CD4-positive, alpha-beta memory T cell (primary cell): ENCODE results near the gene MISP. TPM values are rescaled to one million over a fixed set of nuclear protein-coding genes. Genes with fewer than 3 reads are reported as not detected.

ENCODE experiments used
- CTCF ChIA-PET: fragments of 350-600 bp; sonication (Branson Sonifier 250); formaldehyde crosslinking; loops from one replicate; lab custom pipeline; 2021; ENCODE audit warnings: inconsistent platforms; ENCODE audit not compliant: partially characterized antibody; lab: Charles Lee
- POLR2A ChIA-PET: fragments of 350-600 bp; sonication (Branson Sonifier 250); formaldehyde crosslinking; loops from one replicate; lab custom pipeline; 2021; ENCODE audit not compliant: partially characterized antibody; lab: Charles Lee
- DNase-seq, 5 donors: peaks; one replicate each; pipeline versions ENCODE4 v3.0.0 to v3.0.0-alpha.2; 2020 to 2022; ENCODE audit warnings: mixed read lengths in 1 of 5
- H3K27ac ChIP-seq: one replicate; pipeline ENCODE4 v1.7.0; 2013; ENCODE audit warnings: low read depth, low read length
- H3K27me3 ChIP-seq: 2 replicates; pipeline ENCODE4 v1.7.0; 2013; ENCODE audit warnings: mild to moderate bottlenecking, low read length, moderate library complexity; ENCODE audit not compliant: insufficient read depth
- H3K36me3 ChIP-seq: 2 replicates; pipeline ENCODE4 v1.7.0; 2013; ENCODE audit warnings: mild to moderate bottlenecking, low read length, moderate library complexity; ENCODE audit not compliant: insufficient read depth
- H3K4me1 ChIP-seq: 2 replicates; pipeline ENCODE4 v1.7.0; 2013; ENCODE audit warnings: mild to moderate bottlenecking, low read length, moderate library complexity; ENCODE audit not compliant: insufficient read depth
- H3K4me3 ChIP-seq, 2 donors: one replicate each; pipeline ENCODE4 v1.7.0; 2013; ENCODE audit warnings: low read length in 2 of 2, mild to moderate bottlenecking in 1 of 2
- H3K9me3 ChIP-seq, 2 donors: one replicate each; pipeline ENCODE4 v1.7.0; 2013; ENCODE audit warnings: low read length in 2 of 2, control low read depth in 1 of 2; ENCODE audit not compliant: control insufficient read depth in 1 of 2
- H3K27ac Mint-ChIP-seq, 7 donors: one replicate each; pipeline ENCODE4 v1.8.0; 2020 to 2021; ENCODE audit warnings: mixed read lengths in 7 of 7, mild to moderate bottlenecking in 6 of 7, inconsistent platforms in 3 of 7, moderate library complexity in 3 of 7
- H3K27me3 Mint-ChIP-seq, 2 donors: one replicate each; pipeline ENCODE4 v1.8.0; 2020 to 2021; ENCODE audit warnings: mixed read lengths in 2 of 2
- H3K36me3 Mint-ChIP-seq, 2 donors: one replicate each; pipeline ENCODE4 v1.8.0; 2020 to 2021; ENCODE audit warnings: mixed read lengths in 2 of 2, inconsistent platforms in 1 of 2, mild to moderate bottlenecking in 1 of 2
- H3K4me1 Mint-ChIP-seq, 4 donors: one replicate each; pipeline ENCODE4 v1.8.0; 2020 to 2021; ENCODE audit warnings: mixed read lengths in 4 of 4, mild to moderate bottlenecking in 1 of 4
- H3K4me3 Mint-ChIP-seq, 8 donors: one replicate each; pipeline ENCODE4 v1.8.0; 2020 to 2021; ENCODE audit warnings: mixed read lengths in 8 of 8, mild to moderate bottlenecking in 7 of 8, moderate library complexity in 6 of 8, inconsistent platforms in 3 of 8
- H3K9me3 Mint-ChIP-seq, 8 donors: one replicate each; pipeline ENCODE4 v1.8.0; 2020 to 2021; ENCODE audit warnings: mixed read lengths in 8 of 8, mild to moderate bottlenecking in 5 of 8, inconsistent platforms in 3 of 8, moderate library complexity in 1 of 8
- intact Hi-C: fragments of 100-400 bp; cut with micrococcal nuclease; formaldehyde crosslinking; loops from one replicate; pipeline ENCODE4 v1.15.1; 2023
- polyA plus RNA-seq, 2 donors: library from polyadenylated mRNA; unstranded; fragments of 300-500 nt; fragmentation: Illumina TruSeq; gene quantifications; one replicate each; pipeline ENCODE4 v1.2.3, GENCODE V29; 2021
- total RNA-seq, 2 experiments: library from RNA; stranded (reverse); gene quantifications; one replicate each; pipeline ENCODE4 v1.2.3, GENCODE V29; 2021

Gene MISP
- total and polyA plus RNA-seq, 4 experiments from 2014 or later, result not detected

DNA sequence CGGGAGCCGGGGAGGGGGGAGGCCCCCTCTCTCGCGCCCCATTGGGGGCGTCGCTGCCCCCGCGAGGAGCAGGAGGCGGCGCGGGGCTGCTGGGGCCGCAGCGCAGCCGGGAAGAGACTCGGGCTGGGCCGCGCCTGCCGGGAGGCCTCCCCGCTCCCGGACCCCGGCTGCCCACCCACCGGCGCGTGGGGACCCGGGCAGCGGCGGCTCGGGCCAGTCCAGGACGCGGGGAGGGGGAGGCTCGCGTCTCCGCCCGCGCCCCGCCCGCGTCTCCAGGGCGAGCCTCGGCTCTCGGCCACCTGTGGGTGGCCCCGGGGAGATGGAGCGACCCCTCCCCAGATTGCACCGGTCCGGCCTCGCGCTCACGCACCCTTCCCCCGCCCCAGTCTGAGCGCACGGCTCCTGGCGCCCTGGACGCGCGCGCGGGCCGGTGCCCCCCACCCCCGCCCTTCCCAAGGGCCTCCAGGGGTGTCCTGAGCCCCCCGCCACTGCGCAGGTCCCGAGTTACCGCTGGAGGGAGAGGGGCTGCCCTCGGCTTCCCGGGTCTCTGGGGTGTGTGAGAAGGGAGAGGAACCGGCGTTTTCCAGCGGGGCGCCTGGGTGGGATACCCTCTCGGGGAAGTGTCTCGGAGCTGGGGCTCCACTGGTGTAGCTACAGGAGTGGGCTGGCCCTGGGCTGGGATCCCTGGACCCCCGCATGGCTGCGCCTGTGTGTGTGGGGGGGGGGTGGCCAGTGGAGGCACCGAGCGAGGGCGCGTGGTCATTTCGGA is 41.5 kb upstream of the MISP start:
- H3K27me3 ChIP-seq, result no peaks in the 10 kb centered on the region
- peaks cover 0 to under 1% (median 0%) of the 10 kb centered on the region in 4 donors for H3K4me1 Mint-ChIP-seq
- no peaks in the 10 kb centered on the region for H3K9me3 ChIP-seq
- intact Hi-C loops, result no loop called here
- H3K4me3 Mint-ChIP-seq, result no peak overlapping the region
- ChIA-PET CTCF (no interaction called here), POLR2A (no interaction called here)
- H3K4me1 ChIP-seq, result peaks cover 4% of the 10 kb centered on the region
- no peak overlapping the region for H3K4me3 ChIP-seq
- H3K9me3 Mint-ChIP-seq, result peaks cover 0 to 3% (median 0%) of the 10 kb centered on the region in 8 donors
- H3K36me3 Mint-ChIP-seq, result no peaks in the 10 kb centered on the region
- H3K27ac ChIP-seq, result no peak overlapping the region
- H3K27ac Mint-ChIP-seq, result no peak overlapping the region
- no peak for DNase-seq
- no peaks in the 10 kb centered on the region for H3K36me3 ChIP-seq
- H3K27me3 Mint-ChIP-seq, result peaks cover 12 to 20% of the 10 kb centered on the region in 2 donors

DNA sequence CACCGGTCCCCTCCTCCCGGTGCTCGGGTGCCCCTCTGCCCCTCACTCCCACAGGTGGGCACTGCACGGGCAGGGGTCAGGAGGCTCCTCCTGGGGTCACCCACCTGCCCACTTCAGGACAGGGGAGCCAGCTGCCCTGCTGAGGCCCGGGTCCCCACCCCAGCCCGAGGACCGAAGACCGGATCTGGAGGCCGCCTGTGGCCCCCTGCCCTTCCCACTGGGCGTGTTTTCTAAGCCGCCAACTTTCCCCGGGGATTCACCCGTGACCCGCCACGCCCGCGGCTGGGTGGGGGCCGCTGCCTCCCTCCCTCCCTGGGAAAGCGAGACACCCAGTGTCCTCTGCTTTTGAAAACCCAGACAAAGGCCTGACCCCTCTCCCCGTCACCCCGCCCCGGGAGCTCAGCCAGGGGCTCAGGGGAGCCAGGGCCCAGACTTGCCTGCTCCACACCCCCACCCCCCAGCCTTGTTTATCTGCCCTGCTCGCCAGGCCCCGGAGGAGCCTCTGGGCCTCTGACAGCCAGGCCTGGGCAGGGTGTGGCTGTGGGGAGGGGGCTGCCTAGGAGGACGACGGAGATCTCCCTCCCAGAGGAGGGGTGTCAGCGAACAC is 40.8 kb upstream of the MISP start:
- Histone ChIP-seq H3K9me3 (no peaks in the 10 kb centered on the region), H3K27ac (no peak overlapping the region), H3K4me3 (no peak overlapping the region), H3K27me3 (no peaks in the 10 kb centered on the region), H3K4me1 (no peaks in the 10 kb centered on the region), H3K36me3 (no peaks in the 10 kb centered on the region)
- intact Hi-C loops, result no loop called here
- Mint-ChIP-seq H3K4me1 (no peaks in the 10 kb centered on the region), H3K27me3 (peaks cover 12 to 20% of the 10 kb centered on the region in 2 donors), H3K4me3 (no peak overlapping the region), H3K9me3 (peaks cover 0 to 3% (median 0%) of the 10 kb centered on the region in 8 donors), H3K36me3 (no peaks in the 10 kb centered on the region), H3K27ac (no peak overlapping the region)
- DNase-seq, result no peak
- CTCF ChIA-PET, result no interaction called here
- POLR2A ChIA-PET, result no interaction called here

GRCh38 chr19:710767-711166 is 40.1 kb upstream of the MISP start:
- peaks cover 18 to 23% of the 10 kb centered on the region in 2 donors for H3K27me3 Mint-ChIP-seq
- Histone ChIP-seq H3K4me1 (no peaks in the 10 kb centered on the region), H3K9me3 (no peaks in the 10 kb centered on the region), H3K27ac (no peak overlapping the region), H3K36me3 (no peaks in the 10 kb centered on the region), H3K27me3 (no peaks in the 10 kb centered on the region), H3K4me3 (no peak overlapping the region)
- intact Hi-C loops, result no loop called here
- H3K27ac Mint-ChIP-seq, result no peak overlapping the region
- no peaks in the 10 kb centered on the region for H3K36me3 Mint-ChIP-seq
- no peak for DNase-seq
- H3K4me3 Mint-ChIP-seq, result peak overlapping the region in 1 of 8 donors; percentile 39
- H3K4me1 Mint-ChIP-seq, result no peaks in the 10 kb centered on the region
- CTCF ChIA-PET, result no interaction called here
- POLR2A ChIA-PET, result no interaction called here
- peaks cover 0 to 8% (median 6%) of the 10 kb centered on the region in 8 donors for H3K9me3 Mint-ChIP-seq

DNA sequence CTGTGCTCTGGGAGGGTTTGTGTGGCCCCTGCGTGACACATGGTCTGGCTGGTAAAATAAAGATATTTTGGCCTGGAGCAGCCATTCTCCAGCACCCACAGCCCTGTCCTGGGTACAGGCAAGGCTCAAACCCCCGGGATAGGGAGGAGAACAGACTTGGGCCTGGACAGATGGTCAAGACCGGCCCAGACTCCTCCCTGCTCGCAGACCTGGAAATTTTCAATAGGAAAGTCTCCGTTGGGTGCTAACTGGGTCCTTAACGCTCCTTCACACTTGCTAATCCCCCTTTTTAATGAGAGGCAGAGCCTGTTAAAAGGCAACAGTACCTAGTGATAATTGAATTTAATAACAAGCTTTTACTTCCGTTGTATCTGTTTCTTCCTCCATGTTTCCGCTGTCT is 39.7 kb upstream of the MISP start:
- Mint-ChIP-seq H3K4me3 (peak overlapping the region in 2 of 8 donors; percentile 6 to 21), H3K27ac (no peak overlapping the region), H3K4me1 (no peaks in the 10 kb centered on the region), H3K36me3 (no peaks in the 10 kb centered on the region), H3K9me3 (peaks cover 0 to 11% (median 7%) of the 10 kb centered on the region in 8 donors), H3K27me3 (peaks cover 20 to 25% of the 10 kb centered on the region in 2 donors)
- Histone ChIP-seq H3K4me3 (no peak overlapping the region), H3K27me3 (no peaks in the 10 kb centered on the region), H3K27ac (no peak overlapping the region), H3K9me3 (no peaks in the 10 kb centered on the region), H3K4me1 (no peaks in the 10 kb centered on the region), H3K36me3 (no peaks in the 10 kb centered on the region)
- ChIA-PET CTCF (no interaction called here), POLR2A (no interaction called here)
- DNase-seq, result no peak
- intact Hi-C loops, result no loop called here

GRCh38 chr19:715347-715746 is 35.6 kb upstream of the MISP start:
- intact Hi-C loops, result no loop called here
- H3K9me3 Mint-ChIP-seq, result peaks cover 0 to 11% (median 7%) of the 10 kb centered on the region in 8 donors
- no peaks in the 10 kb centered on the region for H3K36me3 Mint-ChIP-seq
- Histone ChIP-seq H3K4me3 (no peak overlapping the region), H3K27ac (no peak overlapping the region), H3K9me3 (no peaks in the 10 kb centered on the region), H3K36me3 (no peaks in the 10 kb centered on the region), H3K27me3 (no peaks in the 10 kb centered on the region), H3K4me1 (no peaks in the 10 kb centered on the region)
- peaks cover 21 to 24% of the 10 kb centered on the region in 2 donors for H3K27me3 Mint-ChIP-seq
- H3K4me3 Mint-ChIP-seq, result no peak overlapping the region
- H3K27ac Mint-ChIP-seq, result peak overlapping the region in 2 of 7 donors; percentile 38 to 53
- CTCF ChIA-PET, result no interaction called here
- H3K4me1 Mint-ChIP-seq, result no peaks in the 10 kb centered on the region
- POLR2A ChIA-PET, result no interaction called here
- DNase-seq, result no peak

DNA sequence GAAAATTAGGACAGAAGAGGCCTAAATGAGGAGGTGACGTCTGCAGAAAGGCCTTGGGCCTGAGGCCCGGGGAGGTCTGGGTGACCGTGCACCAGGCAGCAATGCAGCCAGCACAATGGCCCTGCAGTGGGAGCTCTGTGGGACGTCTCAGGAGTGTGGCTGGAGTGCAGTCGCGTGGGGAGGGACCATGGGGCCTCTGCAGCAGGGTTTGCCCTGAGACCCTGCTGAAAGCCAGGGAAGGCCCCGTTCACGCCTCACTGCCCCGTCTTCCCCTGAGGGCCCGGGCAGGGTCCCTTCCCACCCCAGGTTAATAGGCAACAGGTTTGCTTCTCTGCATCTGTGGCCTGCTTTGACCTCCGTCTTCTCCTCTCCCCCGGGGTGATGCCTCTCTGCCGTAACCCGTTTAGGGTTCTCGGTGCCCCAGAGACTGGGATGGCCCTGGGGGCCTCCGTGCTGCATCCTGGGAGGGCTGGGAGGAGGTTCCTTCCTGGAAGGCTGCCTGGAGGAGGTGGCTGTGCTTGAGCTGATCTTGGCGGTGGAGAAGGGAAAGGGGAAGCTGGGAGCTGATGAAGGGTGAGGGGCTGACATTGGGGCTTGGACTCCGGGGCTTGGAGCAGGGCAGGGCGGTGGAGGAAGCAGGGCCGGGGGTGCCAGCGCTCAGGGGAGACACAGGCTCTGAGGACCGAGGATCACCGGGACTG is 32.5 kb upstream of the MISP start:
- POLR2A ChIA-PET, result no interaction called here
- CTCF ChIA-PET, result interaction anchor here (0.6 kb wide), 1 partner anchor 1009 kb away, joined by 3 read pairs; no protein-coding TSS in a partner anchor

DNA sequence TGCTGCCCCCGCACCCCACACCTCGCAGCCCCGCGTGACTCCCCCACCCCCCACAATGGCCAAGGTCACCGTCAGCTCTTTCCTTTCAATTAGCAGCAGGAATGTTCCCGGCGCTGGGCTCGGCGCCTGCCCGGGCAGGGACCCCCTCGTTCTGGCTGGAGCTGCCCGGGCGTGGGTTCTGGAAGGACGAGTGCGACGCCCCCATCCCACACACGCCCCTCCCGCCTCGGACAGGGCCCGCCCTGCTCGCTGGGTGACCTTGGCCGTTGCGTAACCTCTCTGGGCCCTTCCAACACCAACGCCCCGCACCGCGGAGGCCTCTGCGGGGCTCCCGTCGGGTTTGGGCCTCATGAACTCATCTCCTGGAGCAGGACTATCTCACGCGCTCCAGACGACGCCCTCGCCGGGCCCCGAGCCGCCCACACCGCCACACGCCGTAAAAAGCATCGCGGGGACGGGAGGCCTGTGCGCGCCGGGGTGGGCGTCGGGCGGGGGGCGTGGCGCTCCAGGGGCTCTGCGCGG is 31.9 kb upstream of the MISP start:
- Mint-ChIP-seq H3K27ac (no peak overlapping the region), H3K9me3 (peaks cover 0 to 11% (median 7%) of the 10 kb centered on the region in 8 donors), H3K4me3 (no peak overlapping the region), H3K36me3 (no peaks in the 10 kb centered on the region), H3K4me1 (no peaks in the 10 kb centered on the region), H3K27me3 (peaks cover 17 to 23% of the 10 kb centered on the region in 2 donors)
- intact Hi-C loops, result no loop called here
- H3K9me3 ChIP-seq, result no peaks in the 10 kb centered on the region
- H3K27ac ChIP-seq, result no peak overlapping the region
- no peak for DNase-seq
- no peaks in the 10 kb centered on the region for H3K27me3 ChIP-seq
- POLR2A ChIA-PET, result no interaction called here
- H3K4me3 ChIP-seq, result no peak overlapping the region
- CTCF ChIA-PET, result no interaction called here
- H3K4me1 ChIP-seq, result no peaks in the 10 kb centered on the region
- H3K36me3 ChIP-seq, result no peaks in the 10 kb centered on the region

More for the DNA sequence above, 32.5 kb upstream of the MISP start:
- Histone ChIP-seq H3K4me3 (no peak overlapping the region), H3K9me3 (no peaks in the 10 kb centered on the region), H3K27ac (no peak overlapping the region), H3K4me1 (no peaks in the 10 kb centered on the region), H3K27me3 (no peaks in the 10 kb centered on the region), H3K36me3 (no peaks in the 10 kb centered on the region)
- intact Hi-C loops, result no loop called here
- Mint-ChIP-seq H3K36me3 (no peaks in the 10 kb centered on the region), H3K9me3 (peaks cover 0 to 11% (median 7%) of the 10 kb centered on the region in 8 donors), H3K27me3 (peaks cover 15 to 21% of the 10 kb centered on the region in 2 donors), H3K4me3 (no peak overlapping the region), H3K4me1 (no peaks in the 10 kb centered on the region), H3K27ac (no peak overlapping the region)
- no peak for DNase-seq
